Fibroblast of peridontal ligament (primary cell): Measurements from ENCODE around the gene ANKS4B.
"Not testable (repeated sequence)": the region's sequence is repeated elsewhere in the genome, so short reads cannot be mapped to it uniquely, and the experiment has no call there.

Experiments used
- DNase-seq: peaks from one replicate; pipeline ENCODE4 v3.0.0-alpha.2; 2010; ENCODE audit errors: extremely low read depth

The ANKS4B gene

DNA sequence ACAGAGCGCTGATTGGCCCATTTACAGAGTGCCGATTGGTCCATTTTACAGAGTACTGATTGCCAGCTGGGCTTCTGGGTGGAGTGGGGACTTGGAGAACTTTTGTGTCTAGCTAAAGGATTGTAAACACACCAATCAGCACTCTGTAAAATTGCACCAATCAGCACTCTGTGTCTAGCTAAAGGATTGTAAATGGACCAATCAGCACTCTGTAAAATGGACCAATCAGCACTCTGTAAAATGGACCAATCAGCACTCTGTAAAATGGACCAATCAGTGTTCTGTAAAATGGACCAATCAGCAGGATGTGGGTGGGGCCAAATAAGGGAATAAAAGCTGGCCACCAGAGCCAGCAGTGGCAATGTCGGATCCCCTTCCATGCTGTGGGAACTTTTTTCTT is 56.3 kb downstream of the ANKS4B start:
- not testable (repeated sequence) for DNase-seq

DNA sequence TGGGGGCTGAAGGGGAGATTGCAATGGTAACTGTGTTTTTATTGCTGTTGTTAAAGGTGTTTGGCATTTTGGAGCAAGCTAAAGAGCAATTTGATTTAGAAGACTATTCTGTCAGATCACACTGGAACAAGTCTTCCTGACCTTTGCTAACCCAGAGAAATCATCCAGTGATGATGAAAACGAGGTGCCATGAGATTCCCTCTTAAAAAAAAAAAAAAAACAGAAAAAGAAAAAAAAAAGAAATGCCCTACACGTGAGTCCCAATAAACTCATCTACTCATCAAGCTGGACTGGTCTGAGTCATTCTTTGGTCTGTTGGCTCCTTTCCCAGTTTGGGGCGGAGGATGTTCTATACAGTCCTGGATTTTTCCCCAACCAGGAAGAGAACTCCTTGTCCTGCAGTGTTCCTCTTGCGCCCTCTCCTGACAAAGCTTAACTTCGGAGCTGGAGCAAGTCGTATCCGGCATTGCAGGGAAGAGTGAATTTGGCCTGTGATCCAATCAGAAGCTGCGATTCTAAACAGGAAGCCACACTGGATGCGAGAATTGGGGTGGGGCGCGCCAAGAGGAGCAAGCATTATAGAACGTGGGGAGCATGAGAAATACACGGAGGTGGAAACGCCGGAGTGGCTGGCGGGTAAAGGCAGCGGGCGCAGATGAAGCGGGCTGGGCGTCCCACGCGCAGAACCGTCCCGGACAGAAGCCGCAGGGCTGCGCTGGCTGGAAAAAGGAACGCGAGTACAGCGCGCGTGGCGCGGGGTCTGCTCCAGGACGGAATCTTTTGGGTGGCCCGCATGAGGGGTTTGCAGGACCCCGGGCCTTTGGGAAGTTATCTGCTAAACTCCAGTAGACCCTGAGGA is 67.0 kb downstream of the ANKS4B start:
- peak; percentile 100 for DNase-seq

GRCh38 chr16:21301168-21301894 is 67.8 kb downstream of the ANKS4B start:
- DNase-seq: peak; percentile 57

DNA sequence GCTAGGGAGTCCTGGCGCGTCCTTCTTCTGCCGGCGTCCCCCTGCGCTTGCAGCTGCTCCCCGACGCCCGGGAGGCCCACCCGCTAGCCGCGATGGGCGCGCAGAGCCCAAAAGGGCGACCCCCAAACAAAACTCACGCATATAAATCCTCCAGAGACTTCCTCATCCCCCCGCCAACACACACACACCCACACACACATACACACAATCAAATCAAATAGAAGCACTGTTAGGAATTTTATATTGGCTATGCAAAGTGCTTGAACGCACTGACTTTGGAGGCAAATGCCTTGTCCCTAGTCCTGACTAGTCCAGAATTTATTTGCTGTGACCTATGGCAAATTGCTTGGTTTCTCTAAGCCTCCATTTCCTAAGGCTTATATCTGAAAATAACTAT is 68.4 kb downstream of the ANKS4B start:
- peak; percentile 44 for DNase-seq

GRCh38 chr16:21302454-21302853 is 69.0 kb downstream of the ANKS4B start:
- peak; percentile 27 for DNase-seq

- peak; percentile 94 for DNase-seq
Observed at GRCh38 chr16:21302898-21303528, 69.5 kb downstream of the ANKS4B start.
